Measurements from ENCODE around the gene SDCCAG8. TPM values are rescaled to one million over a fixed set of nuclear protein-coding genes. Genes with fewer than 3 reads are reported as not detected.

SDCCAG8 gene
- polyA plus RNA-seq, 1 experiment: 34.1 TPM

- H3K27ac ChIP-seq (ENCODE audit: low read depth, low read length): no peak overlapping the region
- no peak overlapping the region for H3K4me3 ChIP-seq (ENCODE audit: low read depth, low read length)
- ChIA-PET POLR2A (no interaction called here), CTCF (no interaction called here)
- H3K9me3 ChIP-seq (ENCODE audit: control insufficient read depth, insufficient read depth, low read length): no peaks in the 10 kb centered on the region
- H3K27me3 ChIP-seq (ENCODE audit: control insufficient read depth, insufficient read depth, low read length): no peaks in the 10 kb centered on the region
- TF ChIP-seq CTCF (IDR thresholded peaks at IDR 0.05; ENCODE audit: low read depth, low read length): no peak
- no peak for DNase-seq (ENCODE audit: low read depth, low spot score)
Measured at GRCh38 chr1:243543501-243543900, 287.7 kb downstream of the SDCCAG8 start.

- DNase-seq (ENCODE audit: low read depth, low spot score): no peak
- Histone ChIP-seq H3K27me3 (ENCODE audit: control insufficient read depth, insufficient read depth, low read length) (no peaks in the 10 kb centered on the region), H3K9me3 (ENCODE audit: control insufficient read depth, insufficient read depth, low read length) (no peaks in the 10 kb centered on the region), H3K27ac (ENCODE audit: low read depth, low read length) (no peak overlapping the region), H3K4me3 (ENCODE audit: low read depth, low read length) (no peak overlapping the region)
- POLR2A ChIA-PET: no interaction called here
- CTCF ChIA-PET: interaction anchor here (1.2 to 1.4 kb wide), 2 partner anchors 203 kb away, joined by 3 read pairs; no protein-coding TSS in a partner anchor
- no peak for TF ChIP-seq CTCF (IDR thresholded peaks at IDR 0.05; ENCODE audit: low read depth, low read length)
Measured at GRCh38 chr1:243546457-243546856, 290.6 kb downstream of the SDCCAG8 start.

- H3K4me3 ChIP-seq (ENCODE audit: low read depth, low read length): no peak overlapping the region
- no peak overlapping the region for H3K27ac ChIP-seq (ENCODE audit: low read depth, low read length)
- no peak for TF ChIP-seq CTCF (IDR thresholded peaks at IDR 0.05; ENCODE audit: low read depth, low read length)
- DNase-seq (ENCODE audit: low read depth, low spot score): no peak
- no peaks in the 10 kb centered on the region for H3K9me3 ChIP-seq (ENCODE audit: control insufficient read depth, insufficient read depth, low read length)
- ChIA-PET CTCF (interaction anchor here (0.9 kb wide), 1 partner anchor 751 kb away, joined by 3 read pairs; no protein-coding TSS in a partner anchor), POLR2A (interaction anchor here (0.7 kb wide), 1 partner anchor 23 kb away, joined by 3 read pairs; no protein-coding TSS in a partner anchor)
- H3K27me3 ChIP-seq (ENCODE audit: control insufficient read depth, insufficient read depth, low read length): no peaks in the 10 kb centered on the region
Measured at GRCh38 chr1:243547891-243548290, 292.1 kb downstream of the SDCCAG8 start.

- no peak for TF ChIP-seq CTCF (IDR thresholded peaks at IDR 0.05; ENCODE audit: low read depth, low read length)
- Histone ChIP-seq H3K27ac (ENCODE audit: low read depth, low read length) (no peak overlapping the region), H3K27me3 (ENCODE audit: control insufficient read depth, insufficient read depth, low read length) (no peaks in the 10 kb centered on the region), H3K4me3 (ENCODE audit: low read depth, low read length) (no peak overlapping the region), H3K9me3 (ENCODE audit: control insufficient read depth, insufficient read depth, low read length) (no peaks in the 10 kb centered on the region)
- DNase-seq (ENCODE audit: low read depth, low spot score): no peak
- ChIA-PET POLR2A (interaction anchor here (0.6 to 0.7 kb wide), 2 partner anchors 20 to 24 kb away, joined by 3 read pairs; no protein-coding TSS in a partner anchor), CTCF (no interaction called here)
Measured at GRCh38 chr1:243548516-243548915, 292.7 kb downstream of the SDCCAG8 start.

GRCh38 chr1:243549108-243549507, 293.3 kb downstream of the SDCCAG8 start:
- no peak for DNase-seq (ENCODE audit: low read depth, low spot score)
- no peaks in the 10 kb centered on the region for H3K9me3 ChIP-seq (ENCODE audit: control insufficient read depth, insufficient read depth, low read length)
- no peak for TF ChIP-seq CTCF (IDR thresholded peaks at IDR 0.05; ENCODE audit: low read depth, low read length)
- ChIA-PET CTCF (no interaction called here), POLR2A (interaction anchor here (0.6 kb wide), 1 partner anchor 19 kb away, joined by 3 read pairs; no protein-coding TSS in a partner anchor)
- H3K27ac ChIP-seq (ENCODE audit: low read depth, low read length): no peak overlapping the region
- H3K4me3 ChIP-seq (ENCODE audit: low read depth, low read length): no peak overlapping the region
- no peaks in the 10 kb centered on the region for H3K27me3 ChIP-seq (ENCODE audit: control insufficient read depth, insufficient read depth, low read length)

Small RNA genes within 50 kb of the gene (small RNA-seq; reads per million reads assigned to genes)
- gene MIR4677 (ENCODE audit: insufficient read length, low read depth): 13.7 reads per million, percentile 75 among the genes with 10 or more reads in this experiment

Other genes with a start within 250 kb of the SDCCAG8 start
- gene CEP170, start 760 bp upstream of the SDCCAG8 start, polyA plus RNA-seq (2011; rRNA removed): 79.9 and 108 TPM in 2 replicates